H9 (cell line): ENCODE measurements around the gene SP3. TPM values are rescaled to one million over a fixed set of nuclear protein-coding genes. Genes with fewer than 3 reads are reported as not detected.

Experiments
- DNase-seq: peaks from one replicate; pipeline ENCODE4 v3.0.0-alpha.2; 2017
- H2AFZ ChIP-seq: one replicate; pipeline ENCODE4 v1.6.1; 2013; ENCODE audit warnings: mild to moderate bottlenecking, low read length, control low read depth, moderate library complexity
- H2AK5ac ChIP-seq: 2 replicates; pipeline ENCODE4 v1.6.1; 2013; ENCODE audit warnings: low read length, control low read depth, mixed read lengths; ENCODE audit not compliant: insufficient read length
- H2BK120ac ChIP-seq: one replicate; pipeline ENCODE4 v1.6.1; 2013; ENCODE audit warnings: low read depth, mild to moderate bottlenecking, low read length, control low read depth, inconsistent platforms; ENCODE audit not compliant: poor library complexity, severe bottlenecking
- H2BK12ac ChIP-seq: 2 replicates; pipeline ENCODE4 v1.6.1; 2013; ENCODE audit warnings: low read length, control low read depth, mixed read lengths, low read depth; ENCODE audit not compliant: insufficient read length
- H2BK15ac ChIP-seq: 2 replicates; pipeline ENCODE4 v1.6.1; 2013; ENCODE audit warnings: low read depth, low read length, control low read depth
- H2BK20ac ChIP-seq: one replicate; pipeline ENCODE4 v1.6.1; 2013; ENCODE audit warnings: low read depth, mild to moderate bottlenecking, low read length, control low read depth, inconsistent platforms; ENCODE audit not compliant: poor library complexity, severe bottlenecking
- H2BK5ac ChIP-seq: 2 replicates; pipeline ENCODE4 v1.6.1; 2013; ENCODE audit warnings: low read length, control low read depth, mixed read lengths; ENCODE audit not compliant: insufficient read length
- H3K14ac ChIP-seq: 2 replicates; pipeline ENCODE4 v1.6.1; 2013; ENCODE audit warnings: low read length, control low read depth; ENCODE audit not compliant: insufficient read depth
- H3K18ac ChIP-seq: 2 replicates; pipeline ENCODE4 v1.6.1; 2013; ENCODE audit warnings: low read depth, mild to moderate bottlenecking, mixed read lengths, low read length, control low read depth; ENCODE audit not compliant: insufficient read length
- H3K23ac ChIP-seq: 2 replicates; pipeline ENCODE4 v1.6.1; 2013; ENCODE audit warnings: low read length, control low read depth, mixed read lengths, low read depth; ENCODE audit not compliant: insufficient read length
- H3K23me2 ChIP-seq: 2 replicates; pipeline ENCODE4 v1.6.1; 2013; ENCODE audit warnings: low read depth, mild to moderate bottlenecking, mixed read lengths, low read length, control low read depth; ENCODE audit not compliant: insufficient read length, poor library complexity, severe bottlenecking
- H3K27ac ChIP-seq: 2 replicates; pipeline ENCODE4 v1.5.1; 2013; ENCODE audit warnings: low read length, control low read depth, mixed read lengths, low read depth; ENCODE audit not compliant: insufficient read length
- H3K27me3 ChIP-seq: 2 replicates; pipeline ENCODE4 v1.6.1; 2013; ENCODE audit warnings: low read length, control low read depth, inconsistent platforms; ENCODE audit not compliant: insufficient read depth
- H3K4ac ChIP-seq: 2 replicates; pipeline ENCODE4 v1.6.1; 2013; ENCODE audit warnings: low read depth, mild to moderate bottlenecking, control low read depth, inconsistent platforms, low read length, moderate library complexity
- H3K4me1 ChIP-seq: 2 replicates; pipeline ENCODE4 v1.6.1; 2013; ENCODE audit warnings: low read length, control low read depth, inconsistent platforms; ENCODE audit not compliant: insufficient read depth
- H3K4me2 ChIP-seq: 2 replicates; pipeline ENCODE4 v1.6.1; 2013; ENCODE audit warnings: low read length, control low read depth, mixed read lengths; ENCODE audit not compliant: insufficient read length, insufficient read depth
- H3K56ac ChIP-seq: 2 replicates; pipeline ENCODE4 v1.6.1; 2013; ENCODE audit warnings: low read depth, mild to moderate bottlenecking, mixed read lengths, low read length, control low read depth; ENCODE audit not compliant: insufficient read length
- H3K79me1 ChIP-seq: 2 replicates; pipeline ENCODE4 v1.6.1; 2013; ENCODE audit warnings: low read depth, mild to moderate bottlenecking, moderate library complexity, low read length, control low read depth, inconsistent platforms; ENCODE audit not compliant: insufficient read depth, poor library complexity, severe bottlenecking
- H3K79me2 ChIP-seq: 2 replicates; pipeline ENCODE4 v1.6.1; 2013; ENCODE audit warnings: low read length, control low read depth, inconsistent platforms; ENCODE audit not compliant: insufficient read depth
- H3K9ac ChIP-seq: 2 replicates; pipeline ENCODE4 v1.6.1; 2013; ENCODE audit warnings: low read length, control low read depth, mixed read lengths; ENCODE audit not compliant: insufficient read length; ENCODE audit errors: extremely low read depth
- H3K9me3 ChIP-seq: one replicate; pipeline ENCODE4 v1.6.1; 2013; ENCODE audit warnings: low read depth, low read length, inconsistent platforms; ENCODE audit not compliant: control insufficient read depth
- H3T11ph ChIP-seq: one replicate; pipeline ENCODE4 v1.6.1; 2013; ENCODE audit warnings: mild to moderate bottlenecking, low read length, control low read depth, inconsistent platforms
- H4K20me1 ChIP-seq: one replicate; pipeline ENCODE4 v1.6.1; 2013; ENCODE audit not compliant: control insufficient read depth, insufficient read length, insufficient read depth
- H4K5ac ChIP-seq: 2 replicates; pipeline ENCODE4 v1.6.1; 2013; ENCODE audit warnings: low read depth, mild to moderate bottlenecking, mixed read lengths, low read length, control low read depth; ENCODE audit not compliant: insufficient read length
- H4K8ac ChIP-seq: replicated peaks from 2 replicates; pipeline ENCODE4 v1.6.1; 2013; ENCODE audit warnings: low read length, control low read depth, mixed read lengths, low read depth; ENCODE audit not compliant: insufficient read length
- H4K91ac ChIP-seq: 2 replicates; pipeline ENCODE4 v1.6.1; 2013; ENCODE audit warnings: low read depth, mild to moderate bottlenecking, moderate library complexity, mixed read lengths, low read length, control low read depth; ENCODE audit not compliant: insufficient read length
- H3K27ac Mint-ChIP-seq, 3 experiments: 2 replicates in 2 of 3; 3 replicates in 1 of 3; pipeline ENCODE4 v1.8.0; 2020 to 2021; ENCODE audit warnings: mixed read lengths in 3 of 3, mild to moderate bottlenecking in 1 of 3, moderate library complexity in 1 of 3
- H3K27me3 Mint-ChIP-seq: 2 replicates; pipeline ENCODE4 v1.8.0; 2021; ENCODE audit warnings: low read depth, mild to moderate bottlenecking, moderate library complexity, mixed read lengths
- H3K36me3 Mint-ChIP-seq, 3 experiments: 2 replicates in 2 of 3; 3 replicates in 1 of 3; pipeline ENCODE4 v1.8.0; 2020 to 2021; ENCODE audit warnings: low read depth in 3 of 3, mixed read lengths in 3 of 3; ENCODE audit not compliant: insufficient read depth in 1 of 3
- H3K4me1 Mint-ChIP-seq, 2 experiments: 2 replicates each; pipeline ENCODE4 v1.8.0; 2020; ENCODE audit warnings: mixed read lengths in 2 of 2
- H3K4me3 Mint-ChIP-seq, 2 experiments: 2 replicates in 1 of 2; 3 replicates in 1 of 2; pipeline ENCODE4 v1.8.0; 2020 to 2021; ENCODE audit warnings: mild to moderate bottlenecking in 2 of 2, mixed read lengths in 2 of 2, moderate library complexity in 1 of 2
- H3K9me3 Mint-ChIP-seq, 2 experiments: 2 replicates in 1 of 2; 3 replicates in 1 of 2; pipeline ENCODE4 v1.8.0; 2020; ENCODE audit warnings: mild to moderate bottlenecking in 2 of 2, mixed read lengths in 2 of 2, moderate library complexity in 1 of 2
- CTCF ChIP-seq: fragments of 200-600 bp; sonication (generic); conservative IDR thresholded peaks from 3 replicates; pipeline ENCODE4 v1.8.0; 2021; ENCODE audit warnings: antibody characterized with exemption, mild to moderate bottlenecking
- WGBS: extraction: QIAGEN DNeasy Blood & Tissue Kit; methylation state at CpG from one replicate; pipeline ENCODE4 v1.1.7; 2013; ENCODE audit warnings: missing lambda C conversion rate, low lambda C conversion rate, mixed read lengths; ENCODE audit not compliant: insufficient read length; ENCODE audit errors: extremely low coverage; 5-methylcytosine and 5-hydroxymethylcytosine counted together
- total RNA-seq: library from RNA; stranded (reverse); gene quantifications from 2 replicates; pipeline ENCODE4 v1.2.1, GENCODE V29; 2021

Gene SP3
- total RNA-seq, 1 experiment from 2014 or later = 86.3 TPM

- Histone ChIP-seq H3K23me2 (no peaks in the 10 kb centered on the region), H3K9ac (no peak overlapping the region), H2BK120ac (no peak overlapping the region), H4K5ac (no peak overlapping the region), H3K4me2 (no peak overlapping the region), H2AK5ac (no peak overlapping the region), H3K14ac (no peak overlapping the region), H2BK20ac (no peak overlapping the region), H3T11ph (no peak overlapping the region), H3K27me3 (no peaks in the 10 kb centered on the region), H3K27ac (no peak overlapping the region), H4K20me1 (no peaks in the 10 kb centered on the region), H4K91ac (no peak overlapping the region), H3K23ac (no peak overlapping the region), H2BK5ac (no peak overlapping the region), H3K79me1 (no peaks in the 10 kb centered on the region), H2BK12ac (no peak overlapping the region), H2BK15ac (no peak overlapping the region), H3K4ac (no peak overlapping the region), H3K9me3 (no peaks in the 10 kb centered on the region), H2AFZ (no peak overlapping the region), H4K8ac (no peak overlapping the region), H3K79me2 (no peaks in the 10 kb centered on the region), H3K18ac (no peak overlapping the region), H3K4me1 (peaks cover 3% of the 10 kb centered on the region; the same call in 1 of the 2 replicates), H3K56ac (no peak overlapping the region)
- H3K4me1 Mint-ChIP-seq = peaks cover 23 to 31% of the 10 kb centered on the region in 2 experiments
- H3K9me3 Mint-ChIP-seq = no peaks in the 10 kb centered on the region
- DNase-seq = no peak
- H3K36me3 Mint-ChIP-seq = no peaks in the 10 kb centered on the region; a peak in 1 of 7 replicates
- no CpG with 5 or more reads among the region's 3 CpGs for WGBS
- H3K27me3 Mint-ChIP-seq = no peaks in the 10 kb centered on the region
- H3K4me3 Mint-ChIP-seq = no peak overlapping the region
- TF ChIP-seq CTCF = no peak
- H3K27ac Mint-ChIP-seq = no peak overlapping the region; a peak in 1 of 7 replicates
Measured at GRCh38 chr2:173972636-173973035, 7.5 kb upstream of the SP3 start.
